ENCODE results near the gene SNX7. TPM values are rescaled to one million over a fixed set of nuclear protein-coding genes. Genes with fewer than 3 reads are reported as not detected.

The SNX7 gene
- total RNA-seq, 1 experiment from 2014 or later = 18.8 TPM

DNA sequence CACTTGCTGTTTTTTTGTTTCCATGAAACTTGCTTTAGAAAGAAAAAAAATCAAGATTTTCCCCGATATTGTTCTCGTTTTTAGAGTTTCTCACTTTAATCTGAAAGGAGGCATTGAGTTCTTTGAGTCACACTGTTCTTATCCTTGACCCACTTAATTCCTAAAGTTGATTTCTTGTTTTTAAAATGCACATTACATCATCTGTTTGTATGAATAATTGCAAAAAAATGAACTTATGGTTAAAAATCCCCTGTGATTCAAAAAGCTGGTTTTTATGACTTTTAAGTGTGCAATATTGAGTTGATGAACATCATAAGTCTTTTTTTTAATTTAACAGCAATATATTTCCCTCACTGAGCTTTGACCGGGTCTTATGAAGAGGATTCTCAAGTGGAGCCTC lies 131.6 kb downstream of the SNX7 start (continued):
- TF ChIP-seq, protein P1, sequence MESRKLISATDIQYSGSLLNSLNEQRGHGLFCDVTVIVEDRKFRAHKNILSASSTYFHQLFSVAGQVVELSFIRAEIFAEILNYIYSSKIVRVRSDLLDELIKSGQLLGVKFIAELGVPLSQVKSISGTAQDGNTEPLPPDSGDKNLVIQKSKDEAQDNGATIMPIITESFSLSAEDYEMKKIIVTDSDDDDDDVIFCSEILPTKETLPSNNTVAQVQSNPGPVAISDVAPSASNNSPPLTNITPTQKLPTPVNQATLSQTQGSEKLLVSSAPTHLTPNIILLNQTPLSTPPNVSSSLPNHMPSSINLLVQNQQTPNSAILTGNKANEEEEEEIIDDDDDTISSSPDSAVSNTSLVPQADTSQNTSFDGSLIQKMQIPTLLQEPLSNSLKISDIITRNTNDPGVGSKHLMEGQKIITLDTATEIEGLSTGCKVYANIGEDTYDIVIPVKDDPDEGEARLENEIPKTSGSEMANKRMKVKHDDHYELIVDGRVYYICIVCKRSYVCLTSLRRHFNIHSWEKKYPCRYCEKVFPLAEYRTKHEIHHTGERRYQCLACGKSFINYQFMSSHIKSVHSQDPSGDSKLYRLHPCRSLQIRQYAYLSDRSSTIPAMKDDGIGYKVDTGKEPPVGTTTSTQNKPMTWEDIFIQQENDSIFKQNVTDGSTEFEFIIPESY (IDR thresholded peaks at IDR 0.05; ENCODE audit: extremely low read depth, insufficient replicate concordance, low read length) = no peak

DNA sequence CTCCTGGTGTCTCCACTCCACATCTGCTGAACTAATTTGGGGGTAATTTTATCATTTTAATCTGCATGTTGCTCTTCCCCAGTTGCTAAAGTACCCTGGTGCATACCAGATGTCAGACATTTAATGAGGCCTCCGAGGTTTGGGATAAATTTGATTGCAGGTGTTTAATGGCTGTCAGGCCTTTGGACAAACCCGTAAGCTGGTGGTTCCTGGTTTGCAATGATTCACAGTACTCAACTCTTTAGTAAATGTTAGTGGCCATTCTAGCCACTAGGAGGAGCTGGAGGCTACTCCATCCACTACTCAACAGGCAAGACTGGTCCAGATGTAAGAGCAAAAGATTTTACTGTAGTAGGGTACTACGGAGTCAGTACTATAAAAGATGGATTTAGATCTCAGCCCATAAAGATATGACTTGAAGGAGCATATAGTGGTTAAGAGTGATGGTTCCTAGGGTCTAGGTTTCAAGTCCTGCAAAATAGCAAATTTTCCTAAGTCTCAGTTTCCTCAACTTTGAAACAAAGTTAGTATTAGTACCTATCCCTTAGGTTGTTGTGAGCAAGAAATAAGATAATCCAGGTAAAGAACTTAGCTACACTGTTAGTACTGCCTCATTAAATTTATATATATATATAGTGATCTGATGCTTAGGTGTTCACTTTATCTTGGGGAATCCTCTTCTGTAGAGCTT lies 132.8 kb downstream of the SNX7 start:
- CTCF ChIA-PET = interaction anchor here (0.6 to 2.2 kb wide), 12 partner anchors 13 to 913 kb away, joined by 3 to 9 read pairs (median 4); no protein-coding TSS in a partner anchor
- ATAC-seq = peak; percentile 92

More for the DNA sequence above, 132.8 kb downstream of the SNX7 start:
- Histone ChIP-seq H3K9me2 (ENCODE audit: insufficient read depth) (no peaks in the 10 kb centered on the region), H3K79me2 (ENCODE audit: insufficient read depth, low read length) (no peaks in the 10 kb centered on the region), H2AFZ (ENCODE audit: low read depth, low read length, poor library complexity, severe bottlenecking) (peak overlapping the region; percentile 13), H3K9me3 (ENCODE audit: control insufficient read depth in 1 of 2, insufficient read depth in 1 of 2, low read depth in 1 of 2, low read length in 2 of 2) (no peaks in the 10 kb centered on the region), H4K20me1 (ENCODE audit: insufficient read depth) (no peaks in the 10 kb centered on the region), H3K36me3 (ENCODE audit: control insufficient read depth in 1 of 2, insufficient read depth in 2 of 2, low read length in 2 of 2) (no peaks in the 10 kb centered on the region), H3K4me2 (ENCODE audit: low read length) (no peak overlapping the region), H3K27ac (ENCODE audit: low read depth, low read length) (no peak overlapping the region), H3K4me1 (ENCODE audit: control insufficient read depth in 1 of 2, insufficient read depth in 2 of 2, low read length in 2 of 2) (no peaks in the 10 kb centered on the region), H3K4me3 (replicated peaks in 1 of 2; ENCODE audit: low read depth in 1 of 2, low read length in 2 of 2) (no peak overlapping the region), H3K9ac (ENCODE audit: low read length) (no peak overlapping the region), H3K27me3 (ENCODE audit: insufficient read depth, low read length) (no peaks in the 10 kb centered on the region)
- ChIA-PET POLR2A (no interaction called here), RAD21 (ENCODE audit: low non-redundant PET in 1 of 2, low total read pairs in 2 of 2, uncharacterized antibody in 2 of 2, unreplicated experiment in 2 of 2) (interaction anchor here (0.7 to 1.0 kb wide), 2 partner anchors 684 to 687 kb away, joined by 3 read pairs; no protein-coding TSS in a partner anchor)
- no TSS peak for BruUV-seq (replicated peaks)
- DNase-seq (ENCODE audit: low read depth, low spot score) = peak; percentile 48
- intact Hi-C loops (cut with micrococcal nuclease) = loop anchor here (1.0 to 10.0 kb wide), 3 partner anchors 380 to 893 kb away; no protein-coding TSS in a partner anchor
- TF ChIP-seq SRF (IDR thresholded peaks at IDR 0.05; ENCODE audit: low read depth) = no peak
- TF ChIP-seq CBX3 (IDR thresholded peaks at IDR 0.05; ENCODE audit: low read depth) = no peak
- no peak for TF ChIP-seq SIN3A (IDR thresholded peaks at IDR 0.05; ENCODE audit: low read depth)
- TF ChIP-seq JUND (IDR thresholded peaks at IDR 0.05) = no peak
- peak; percentile 67 for TF ChIP-seq RAD21 (IDR thresholded peaks at IDR 0.05; ENCODE audit: low read depth)
- TF ChIP-seq, protein P2, sequence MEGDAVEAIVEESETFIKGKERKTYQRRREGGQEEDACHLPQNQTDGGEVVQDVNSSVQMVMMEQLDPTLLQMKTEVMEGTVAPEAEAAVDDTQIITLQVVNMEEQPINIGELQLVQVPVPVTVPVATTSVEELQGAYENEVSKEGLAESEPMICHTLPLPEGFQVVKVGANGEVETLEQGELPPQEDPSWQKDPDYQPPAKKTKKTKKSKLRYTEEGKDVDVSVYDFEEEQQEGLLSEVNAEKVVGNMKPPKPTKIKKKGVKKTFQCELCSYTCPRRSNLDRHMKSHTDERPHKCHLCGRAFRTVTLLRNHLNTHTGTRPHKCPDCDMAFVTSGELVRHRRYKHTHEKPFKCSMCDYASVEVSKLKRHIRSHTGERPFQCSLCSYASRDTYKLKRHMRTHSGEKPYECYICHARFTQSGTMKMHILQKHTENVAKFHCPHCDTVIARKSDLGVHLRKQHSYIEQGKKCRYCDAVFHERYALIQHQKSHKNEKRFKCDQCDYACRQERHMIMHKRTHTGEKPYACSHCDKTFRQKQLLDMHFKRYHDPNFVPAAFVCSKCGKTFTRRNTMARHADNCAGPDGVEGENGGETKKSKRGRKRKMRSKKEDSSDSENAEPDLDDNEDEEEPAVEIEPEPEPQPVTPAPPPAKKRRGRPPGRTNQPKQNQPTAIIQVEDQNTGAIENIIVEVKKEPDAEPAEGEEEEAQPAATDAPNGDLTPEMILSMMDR (IDR thresholded peaks at IDR 0.05 in 2 of 3, conservative IDR thresholded peaks at IDR 0.05 in 1 of 3; ENCODE audit: borderline replicate concordance in 1 of 3, insufficient read depth in 1 of 3, low read depth in 2 of 3, low read length in 2 of 3) = peak; percentile 46 to 80 (median 69); a peak in 5 of 6 replicates

Measured in HCT116 (cell line).